Ishikawa (cell line): ENCODE measurements around the gene RELCH.

Experiments used
- CREB1 ChIP-seq: IDR thresholded peaks from 2 replicates; pipeline ENCODE4 v1.6.1; 2012; ENCODE audit warnings: low read depth
- EP300 ChIP-seq: IDR thresholded peaks from 2 replicates; pipeline ENCODE4 v1.6.1; 2012; ENCODE audit warnings: borderline replicate concordance
- FOXM1 ChIP-seq: IDR thresholded peaks from 2 replicates; pipeline ENCODE4 v1.6.1; 2012; ENCODE audit warnings: low read depth, borderline replicate concordance
- MAX ChIP-seq: IDR thresholded peaks from 2 replicates; pipeline ENCODE4 v1.6.1; 2012
- NFIC ChIP-seq: IDR thresholded peaks from 2 replicates; pipeline ENCODE4 v1.6.1; 2012
- RAD21 ChIP-seq: IDR thresholded peaks from 2 replicates; pipeline ENCODE4 v1.6.1; 2012; ENCODE audit warnings: low read depth
- REST ChIP-seq: IDR thresholded peaks from 2 replicates; pipeline ENCODE4 v1.6.1; 2012; ENCODE audit warnings: low read depth, mild to moderate bottlenecking
- TAF1 ChIP-seq: IDR thresholded peaks from 2 replicates; pipeline ENCODE4 v1.6.1; 2012; ENCODE audit warnings: low read depth, mild to moderate bottlenecking
- YY1 ChIP-seq: IDR thresholded peaks from 2 replicates; pipeline ENCODE4 v1.6.1; 2012; ENCODE audit warnings: low read depth
- ZBTB7A ChIP-seq: IDR thresholded peaks from 2 replicates; pipeline ENCODE4 v1.6.1; 2012; ENCODE audit warnings: low read depth

- TF ChIP-seq EP300 (no peak), TAF1 (no peak), FOXM1 (no peak), REST (no peak), YY1 (no peak), ZBTB7A (no peak), NFIC (no peak), MAX (no peak), RAD21 (no peak), CREB1 (no peak)
Measured at GRCh38 chr18:62226047-62226446, 39.0 kb downstream of the RELCH start.
